CD14-positive monocyte (primary cell): Measurements from ENCODE around the gene ITGB2. TPM values are rescaled to one million over a fixed set of nuclear protein-coding genes. Genes with fewer than 3 reads are reported as not detected.

ENCODE experiments used
- DNase-seq, 3 donors: peaks; one replicate each; pipeline ENCODE4 v3.0.0-alpha.2; 2011 to 2022
- H2AFZ ChIP-seq: 2 replicates; pipeline ENCODE4 v1.6.0; 2012; ENCODE audit warnings: mild to moderate bottlenecking, low read depth, low read length, inconsistent platforms; ENCODE audit not compliant: insufficient read depth, poor library complexity, severe bottlenecking
- H3K27ac ChIP-seq, 2 donors: 1 replicate in 1 of 2; 2 replicates in 1 of 2; pipeline ENCODE4 v1.5.1; 2012 to 2013; ENCODE audit warnings: low read length in 2 of 2, control low read depth in 1 of 2, inconsistent platforms in 1 of 2, low read depth in 1 of 2, mild to moderate bottlenecking in 1 of 2
- H3K27me3 ChIP-seq, 2 donors: one replicate each; pipeline versions ENCODE4 v1.6.0 to v1.6.1; 2011 to 2013; ENCODE audit warnings: low read length in 2 of 2; ENCODE audit not compliant: control insufficient read depth in 2 of 2, insufficient read depth in 2 of 2
- H3K36me3 ChIP-seq, 2 donors: replicated peaks in 1 of 2; 1 replicate in 1 of 2; 2 replicates in 1 of 2; pipeline versions ENCODE4 v1.5.1 to v1.6.1; 2012 to 2013; ENCODE audit warnings: low read length in 2 of 2, control low read depth in 1 of 2, inconsistent platforms in 1 of 2, mild to moderate bottlenecking in 1 of 2; ENCODE audit not compliant: insufficient read depth in 2 of 2, control insufficient read depth in 1 of 2
- H3K4me1 ChIP-seq, 2 donors: 1 replicate in 1 of 2; 2 replicates in 1 of 2; pipeline versions ENCODE4 v1.5.1 to v1.6.1; 2012 to 2013; ENCODE audit warnings: low read length in 2 of 2, control low read depth in 1 of 2, inconsistent platforms in 1 of 2, mild to moderate bottlenecking in 1 of 2, moderate library complexity in 1 of 2; ENCODE audit not compliant: insufficient read depth in 2 of 2, control insufficient read depth in 1 of 2
- H3K4me2 ChIP-seq: replicated peaks from 2 replicates; pipeline ENCODE3; 2012; ENCODE audit warnings: low read length, moderate library complexity, mild to moderate bottlenecking; ENCODE audit not compliant: poor library complexity, severe bottlenecking; ENCODE audit errors: extremely low read depth
- H3K4me3 ChIP-seq, 3 experiments: fragments of 200-600 bp in 1 of 3; sonication (generic) in 1 of 3; replicated peaks in 1 of 3; 1 replicate in 2 of 3; 2 replicates in 1 of 3; pipeline ENCODE4 v1.5.1; 2011 to 2013; ENCODE audit warnings: low read length in 3 of 3, mild to moderate bottlenecking in 3 of 3, control low read depth in 2 of 3, low read depth in 2 of 3, inconsistent platforms in 1 of 3, moderate library complexity in 1 of 3
- H3K79me2 ChIP-seq: 2 replicates; pipeline ENCODE4 v1.6.0; 2012; ENCODE audit warnings: mild to moderate bottlenecking, control low read depth, inconsistent platforms, low read length, moderate library complexity; ENCODE audit not compliant: insufficient read depth
- H3K9ac ChIP-seq: 2 replicates; pipeline ENCODE4 v1.6.0; 2017; ENCODE audit warnings: low read length, mild to moderate bottlenecking; ENCODE audit not compliant: insufficient read depth, poor library complexity, severe bottlenecking
- H3K9me3 ChIP-seq, 2 donors: replicated peaks in 1 of 2; 1 replicate in 1 of 2; 2 replicates in 1 of 2; pipeline versions ENCODE4 v1.5.1 to v1.6.1; 2012 to 2013; ENCODE audit warnings: low read length in 2 of 2, control low read depth in 1 of 2; ENCODE audit not compliant: control insufficient read depth in 1 of 2, insufficient read depth in 1 of 2
- H4K20me1 ChIP-seq: 2 replicates; pipeline ENCODE4 v1.6.0; 2012; ENCODE audit warnings: mild to moderate bottlenecking, low read length, control low read depth, moderate library complexity; ENCODE audit not compliant: insufficient read depth
- H3K27ac Mint-ChIP-seq, 7 donors: one replicate each; pipeline ENCODE4 v1.8.0; 2020; ENCODE audit warnings: mild to moderate bottlenecking in 7 of 7, mixed read lengths in 7 of 7, moderate library complexity in 6 of 7, inconsistent platforms in 2 of 7
- H3K27me3 Mint-ChIP-seq, 3 donors: one replicate each; pipeline ENCODE4 v1.8.0; 2021 to 2022; ENCODE audit warnings: low read depth in 3 of 3, mild to moderate bottlenecking in 3 of 3, mixed read lengths in 3 of 3, moderate library complexity in 3 of 3, inconsistent platforms in 1 of 3
- H3K36me3 Mint-ChIP-seq, 2 donors: one replicate each; pipeline ENCODE4 v1.8.0; 2020; ENCODE audit warnings: mixed read lengths in 2 of 2, inconsistent platforms in 1 of 2, mild to moderate bottlenecking in 1 of 2
- H3K4me1 Mint-ChIP-seq: one replicate; pipeline ENCODE4 v1.8.0; 2020; ENCODE audit warnings: mild to moderate bottlenecking, mixed read lengths
- H3K4me3 Mint-ChIP-seq, 2 donors: one replicate each; pipeline ENCODE4 v1.8.0; 2020; ENCODE audit warnings: mild to moderate bottlenecking in 2 of 2, mixed read lengths in 2 of 2, moderate library complexity in 1 of 2
- H3K9me3 Mint-ChIP-seq, 7 donors: one replicate each; pipeline ENCODE4 v1.8.0; 2020 to 2022; ENCODE audit warnings: mixed read lengths in 7 of 7, mild to moderate bottlenecking in 6 of 7, moderate library complexity in 6 of 7, inconsistent platforms in 2 of 7
- WGBS: methylation state at CpG from one replicate; pipeline ENCODE4 v1.1.5; 2013; ENCODE audit warnings: missing lambda C conversion rate; ENCODE audit not compliant: insufficient coverage; 5-methylcytosine and 5-hydroxymethylcytosine counted together
- intact Hi-C, 2 donors: fragments of 100-400 bp; cut with micrococcal nuclease; formaldehyde crosslinking; loops; one replicate each; pipeline versions ENCODE4 v1.15.0 to v1.15.1; 2023
- polyA plus RNA-seq, 3 donors: library from polyadenylated mRNA; depleted of rRNA in 1 of 3; unstranded in 2 of 3; stranded (reverse) in 1 of 3; fragments of 300-500 nt in 2 of 3; fragments of >200 nt in 1 of 3; fragmentation: Illumina TruSeq in 2 of 3; gene quantifications; 1 replicate in 2 of 3; 2 replicates in 1 of 3; pipeline ENCODE4 v1.2.3, GENCODE V29; 2012 to 2021
- TF ChIP-seq, protein P1 (sequence below): fragments of 200-600 bp; IDR thresholded peaks from one replicate; pipeline ENCODE4 v1.8.0; 2022; ENCODE audit warnings: antibody characterized with exemption, mild to moderate bottlenecking

The ITGB2 gene
- polyA plus RNA-seq, 3 donors: 1,470 to 1,628 (median 1,602) TPM

DNA sequence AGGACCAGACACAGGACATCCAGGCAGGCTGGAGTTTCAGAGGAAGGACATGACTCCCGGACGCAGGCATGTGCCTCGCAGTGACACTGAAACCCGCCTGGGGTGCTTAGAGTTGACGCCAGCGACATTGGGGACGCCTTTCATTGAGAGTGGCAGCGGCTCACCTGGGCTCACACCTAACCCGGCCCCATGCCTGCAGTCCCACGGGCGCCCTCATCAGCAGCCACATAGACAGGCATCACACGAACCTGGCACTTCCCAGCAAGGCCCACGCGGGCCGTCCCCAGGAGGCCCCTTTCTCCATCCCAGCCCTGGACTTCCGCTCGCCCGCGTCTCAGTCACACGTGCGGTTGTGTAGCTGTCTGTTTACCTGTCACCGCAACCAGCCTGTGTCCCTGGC is 17.0 kb downstream of the ITGB2 start:
- no peak overlapping the region for H3K9ac ChIP-seq
- Mint-ChIP-seq H3K27me3 (peaks cover 0 to 3% (median under 1%) of the 10 kb centered on the region in 3 donors), H3K4me3 (no peak overlapping the region), H3K36me3 (peaks cover 62 to 95% of the 10 kb centered on the region in 2 donors), H3K9me3 (peaks cover 0 to 1% (median 0%) of the 10 kb centered on the region in 7 donors), H3K27ac (peak overlapping the region; percentile 36 to 86 (median 74)), H3K4me1 (peaks cover 60% of the 10 kb centered on the region)
- TF ChIP-seq, protein P1, sequence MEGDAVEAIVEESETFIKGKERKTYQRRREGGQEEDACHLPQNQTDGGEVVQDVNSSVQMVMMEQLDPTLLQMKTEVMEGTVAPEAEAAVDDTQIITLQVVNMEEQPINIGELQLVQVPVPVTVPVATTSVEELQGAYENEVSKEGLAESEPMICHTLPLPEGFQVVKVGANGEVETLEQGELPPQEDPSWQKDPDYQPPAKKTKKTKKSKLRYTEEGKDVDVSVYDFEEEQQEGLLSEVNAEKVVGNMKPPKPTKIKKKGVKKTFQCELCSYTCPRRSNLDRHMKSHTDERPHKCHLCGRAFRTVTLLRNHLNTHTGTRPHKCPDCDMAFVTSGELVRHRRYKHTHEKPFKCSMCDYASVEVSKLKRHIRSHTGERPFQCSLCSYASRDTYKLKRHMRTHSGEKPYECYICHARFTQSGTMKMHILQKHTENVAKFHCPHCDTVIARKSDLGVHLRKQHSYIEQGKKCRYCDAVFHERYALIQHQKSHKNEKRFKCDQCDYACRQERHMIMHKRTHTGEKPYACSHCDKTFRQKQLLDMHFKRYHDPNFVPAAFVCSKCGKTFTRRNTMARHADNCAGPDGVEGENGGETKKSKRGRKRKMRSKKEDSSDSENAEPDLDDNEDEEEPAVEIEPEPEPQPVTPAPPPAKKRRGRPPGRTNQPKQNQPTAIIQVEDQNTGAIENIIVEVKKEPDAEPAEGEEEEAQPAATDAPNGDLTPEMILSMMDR: no peak
- no peak overlapping the region for H3K4me2 ChIP-seq
- WGBS: 93% methylated on average over 15 of the region's 22 CpGs
- H3K4me1 ChIP-seq: peaks cover 67 to 86% of the 10 kb centered on the region in 2 donors
- intact Hi-C loops: no loop called here
- H3K9me3 ChIP-seq: no peaks in the 10 kb centered on the region
- no peak for DNase-seq
- H2AFZ ChIP-seq: no peak overlapping the region
- H3K27me3 ChIP-seq: no peaks in the 10 kb centered on the region
- peak overlapping the region; percentile 46 to 55 for H3K27ac ChIP-seq
- H3K79me2 ChIP-seq: peaks cover 94% of the 10 kb centered on the region
- H4K20me1 ChIP-seq: peaks cover 100% of the 10 kb centered on the region
- peaks cover 90% of the 10 kb centered on the region in 2 donors for H3K36me3 ChIP-seq
- no peak overlapping the region for H3K4me3 ChIP-seq

DNA sequence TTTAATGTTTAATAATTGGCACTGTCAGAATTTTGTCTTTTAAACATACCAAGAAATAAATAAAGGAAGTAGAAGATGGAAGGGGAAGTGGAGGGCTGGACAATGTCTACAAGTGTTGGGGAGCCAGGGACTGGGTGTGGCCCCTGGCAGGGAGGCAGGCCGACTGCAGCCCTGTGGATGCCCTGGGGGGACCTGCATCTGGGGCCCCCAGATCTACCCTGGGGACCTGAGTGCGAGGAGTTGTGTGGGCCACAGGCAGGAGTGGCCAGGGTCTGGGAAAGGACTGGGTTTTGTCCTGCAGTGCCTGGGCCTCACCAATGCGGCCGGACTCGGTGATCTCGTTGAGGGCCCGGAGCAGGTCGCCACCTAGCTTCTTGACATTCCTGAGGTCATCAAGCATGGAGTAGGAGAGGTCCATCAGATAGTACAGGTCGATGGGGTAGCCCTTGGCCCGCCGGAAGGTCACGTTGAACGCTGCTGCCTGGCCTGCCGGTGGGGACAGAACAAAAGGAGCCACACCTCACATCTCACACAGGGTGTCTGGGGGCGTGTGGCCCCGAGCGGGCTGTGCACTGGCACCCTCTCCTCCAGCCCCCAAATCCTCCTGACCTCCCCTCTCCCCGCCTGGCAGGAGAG is 17.5 kb downstream of the ITGB2 start:
- Mint-ChIP-seq H3K36me3 (peaks cover 64 to 97% of the 10 kb centered on the region in 2 donors), H3K27ac (peak overlapping the region; percentile 58 to 75 (median 72)), H3K4me3 (no peak overlapping the region), H3K9me3 (peaks cover 0 to 1% (median 0%) of the 10 kb centered on the region in 7 donors), H3K27me3 (peaks cover 0 to 3% (median 0%) of the 10 kb centered on the region in 3 donors), H3K4me1 (peaks cover 60% of the 10 kb centered on the region)
- Histone ChIP-seq H3K9ac (no peak overlapping the region), H3K4me1 (peaks cover 66 to 86% of the 10 kb centered on the region in 2 donors), H3K4me2 (peak overlapping the region; percentile 23), H3K79me2 (peaks cover 94% of the 10 kb centered on the region), H2AFZ (no peak overlapping the region), H4K20me1 (peaks cover 100% of the 10 kb centered on the region), H3K27me3 (no peaks in the 10 kb centered on the region), H3K27ac (peak overlapping the region; percentile 46 to 55), H3K9me3 (no peaks in the 10 kb centered on the region), H3K4me3 (no peak overlapping the region), H3K36me3 (peaks cover 92% of the 10 kb centered on the region in 2 donors)
- DNase-seq: peak in 2 of 3 donors; percentile 44 to 56
- intact Hi-C loops: no loop called here
- TF ChIP-seq, protein P1: no peak
- WGBS: 86% methylated on average over 17 of the region's 18 CpGs
